Measurements from ENCODE around the gene SLC37A2.
"Not testable (repeated sequence)": the region's sequence is repeated elsewhere in the genome, so short reads cannot be mapped to it uniquely, and the experiment has no call there.

SLC37A2 gene

DNA sequence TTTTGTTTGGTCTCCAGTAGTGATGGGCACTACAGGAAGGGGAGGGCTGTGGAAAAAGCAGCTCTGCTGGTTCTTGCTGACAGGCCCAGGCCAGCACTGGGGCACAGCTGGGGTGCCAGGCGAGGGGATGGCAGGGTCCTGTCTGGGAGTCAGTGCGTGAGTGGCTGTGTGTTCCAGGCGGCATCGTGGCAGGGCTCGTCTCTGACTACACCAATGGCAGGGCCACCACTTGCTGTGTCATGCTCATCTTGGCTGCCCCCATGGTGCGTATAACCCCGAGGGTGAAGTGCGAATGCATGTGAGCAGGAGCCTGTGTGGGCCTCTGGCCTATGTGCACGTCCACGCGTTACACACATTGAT lies 20.9 kb downstream of the SLC37A2 start:
- DNase-seq (ENCODE audit: low spot score), result no peak

DNA sequence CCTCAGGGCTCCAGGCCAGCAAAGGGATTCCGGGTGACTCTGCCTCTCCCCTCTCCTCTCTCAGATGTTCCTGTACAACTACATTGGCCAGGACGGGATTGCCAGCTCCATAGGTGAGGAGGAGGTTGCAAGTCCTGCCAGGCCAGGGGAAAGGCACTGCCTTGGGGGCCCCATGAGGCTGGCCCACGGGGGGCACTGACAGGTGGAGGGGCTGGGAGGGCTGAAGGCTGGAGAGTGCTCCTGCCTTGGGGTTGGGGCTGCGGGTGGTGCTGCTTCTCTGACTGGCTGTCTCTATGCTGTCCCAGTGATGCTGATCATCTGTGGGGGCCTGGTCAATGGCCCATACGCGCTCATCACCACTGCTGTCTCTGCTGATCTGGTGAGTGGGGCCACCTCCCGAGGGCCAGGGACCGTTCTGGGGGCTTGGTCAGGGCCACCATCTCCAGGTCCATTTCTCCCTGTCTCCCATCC lies 21.7 kb downstream of the SLC37A2 start:
- DNase-seq (ENCODE audit: low spot score), result no peak

- DNase-seq (ENCODE audit: low spot score), result no peak
Observed at GRCh38 chr11:125085301-125086081, 22.4 kb downstream of the SLC37A2 start.

DNA sequence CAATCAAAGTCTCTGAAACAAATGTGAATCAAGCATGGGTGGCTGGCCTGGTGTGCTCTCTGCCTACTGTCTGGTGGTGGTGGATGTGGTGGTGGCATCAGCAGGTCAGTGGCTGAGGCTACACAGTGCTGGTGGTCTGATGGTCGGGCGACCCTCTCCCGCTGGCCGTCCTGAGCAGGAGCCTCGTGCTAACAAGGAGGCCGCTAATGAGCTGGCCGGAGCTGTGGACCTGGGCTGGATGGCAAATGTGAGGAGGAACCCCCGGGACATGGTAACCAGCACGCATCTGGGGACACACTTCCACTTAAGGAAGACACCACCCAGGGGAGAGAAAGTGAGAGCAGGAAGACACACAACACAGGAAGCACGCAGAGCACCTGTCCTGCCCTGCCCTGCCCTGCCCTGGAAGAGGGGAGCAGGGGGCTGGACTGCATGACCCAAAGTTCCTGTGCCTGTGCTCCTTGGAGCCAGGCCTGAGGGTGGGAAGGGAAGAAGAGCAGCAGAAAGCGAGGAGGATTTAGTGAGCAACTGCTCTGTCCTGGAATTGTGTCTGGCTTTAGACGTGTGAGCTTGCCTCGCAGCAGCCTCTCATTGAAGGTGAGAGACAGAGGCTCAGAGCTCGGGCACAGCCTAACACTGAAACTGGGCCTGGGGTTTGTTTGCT lies 23.7 kb downstream of the SLC37A2 start:
- DNase-seq (ENCODE audit: low spot score), result no peak

- no peak for DNase-seq (ENCODE audit: low spot score)
Observed at GRCh38 chr11:125088123-125088522, 25.0 kb downstream of the SLC37A2 start.

- DNase-seq (ENCODE audit: low spot score), result no peak
Observed at GRCh38 chr11:125088576-125089455, 25.7 kb downstream of the SLC37A2 start.

- not testable (repeated sequence) for DNase-seq (ENCODE audit: low spot score)
Observed at GRCh38 chr11:125089481-125089880, 26.4 kb downstream of the SLC37A2 start.

DNA sequence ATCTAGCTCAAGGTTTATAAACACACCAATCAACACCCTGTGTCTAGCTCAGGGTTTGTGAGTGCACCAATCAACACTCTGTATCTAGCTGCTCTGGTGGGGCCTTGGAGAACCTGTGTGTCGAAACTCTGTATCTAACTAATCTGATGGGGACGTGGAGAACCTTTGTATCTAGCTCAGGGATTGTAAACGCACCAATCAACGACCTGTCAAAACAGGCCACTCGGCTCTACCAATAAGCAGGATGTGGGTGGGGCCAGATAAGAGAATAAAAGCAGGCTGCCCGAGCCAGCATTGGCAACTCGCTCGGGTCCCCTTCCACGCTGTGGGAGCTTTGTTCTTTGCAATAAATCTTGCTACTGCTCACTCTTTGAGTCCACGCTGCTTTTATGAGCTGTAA lies 27.0 kb downstream of the SLC37A2 start:
- not testable (repeated sequence) for DNase-seq (ENCODE audit: low spot score)

GRCh38 chr11:125090816-125091215 lies 27.7 kb downstream of the SLC37A2 start:
- no peak for DNase-seq (ENCODE audit: low spot score)

DNA sequence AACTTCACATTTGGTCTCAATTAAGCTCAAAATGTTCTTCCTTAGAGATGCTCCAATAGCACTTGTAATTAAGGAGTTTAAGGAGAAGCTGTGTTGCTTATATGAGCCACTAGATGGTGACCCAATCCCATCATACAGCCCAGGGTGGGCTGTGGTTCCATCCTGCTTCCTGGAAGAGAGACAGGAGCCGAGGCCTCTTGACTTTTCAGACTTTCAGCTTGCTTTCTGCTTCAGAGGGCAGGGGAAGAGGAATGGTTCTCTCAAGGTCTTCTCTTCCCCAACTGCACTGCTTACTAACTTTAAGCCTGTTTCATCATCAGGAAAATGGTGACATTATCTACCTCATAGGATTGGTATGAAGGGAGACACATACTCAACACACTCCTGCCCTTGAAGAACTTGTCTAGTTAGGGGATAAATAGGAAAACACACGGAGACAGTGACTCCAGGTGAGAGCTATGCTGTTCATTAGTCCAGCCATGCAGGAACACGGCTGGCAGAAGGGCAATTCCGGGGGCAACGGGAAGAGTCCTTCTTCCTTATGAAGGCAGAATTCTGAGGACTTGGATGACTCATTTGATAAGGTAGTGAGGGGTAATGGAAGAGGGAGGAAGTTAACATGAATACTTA lies 28.3 kb downstream of the SLC37A2 start:
- peak; percentile 80 for DNase-seq (ENCODE audit: low spot score)

- DNase-seq (ENCODE audit: low spot score), result no peak
Observed at GRCh38 chr11:125091877-125092664, 29.0 kb downstream of the SLC37A2 start.

GRCh38 chr11:125092669-125093068 lies 29.6 kb downstream of the SLC37A2 start:
- DNase-seq (ENCODE audit: low spot score), result no peak

DNA sequence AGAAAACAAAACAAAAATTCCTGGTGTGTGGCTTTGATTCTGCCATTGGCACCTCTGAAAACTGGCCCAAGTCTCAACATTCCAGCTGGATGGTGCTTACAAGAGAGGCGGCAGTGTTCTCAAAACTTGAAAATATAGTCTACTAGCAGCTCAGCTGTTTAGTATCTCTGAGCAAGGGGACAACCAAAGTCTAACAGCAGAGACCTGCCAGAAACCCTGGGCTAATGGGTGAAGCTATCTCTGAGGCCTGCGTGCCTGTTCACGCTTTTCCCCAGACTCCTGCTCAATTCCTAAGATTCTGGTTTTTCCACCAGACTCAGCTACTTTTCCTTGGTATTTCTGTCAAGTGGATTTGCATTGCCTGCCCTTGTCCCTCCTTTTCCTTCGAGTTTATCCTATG lies 30.4 kb downstream of the SLC37A2 start:
- no peak for DNase-seq (ENCODE audit: low spot score)

DNA sequence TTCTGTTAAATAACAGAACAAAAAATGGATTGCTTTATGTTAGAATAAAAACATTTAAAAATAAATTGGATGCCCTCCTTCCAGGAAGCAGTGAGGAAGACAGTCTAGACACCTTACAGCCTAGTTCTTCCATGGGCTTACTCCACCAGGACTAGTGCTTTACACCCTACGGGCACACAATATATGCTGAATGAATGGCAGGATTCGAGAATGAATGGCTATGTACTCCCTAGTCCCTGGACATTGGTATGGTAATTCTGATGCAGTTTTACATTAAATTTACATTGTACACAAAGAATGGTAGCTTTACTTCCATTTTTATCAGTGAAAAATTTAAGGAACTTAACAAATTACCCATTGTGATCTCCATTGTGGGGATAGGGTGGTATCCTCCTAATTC lies 31.6 kb downstream of the SLC37A2 start:
- no peak for DNase-seq (ENCODE audit: low spot score)

- no peak for DNase-seq (ENCODE audit: low spot score)
Observed at GRCh38 chr11:125100136-125100535, 37.0 kb downstream of the SLC37A2 start.

GRCh38 chr11:125101596-125101995 lies 38.5 kb downstream of the SLC37A2 start:
- no peak for DNase-seq (ENCODE audit: low spot score)

DNA sequence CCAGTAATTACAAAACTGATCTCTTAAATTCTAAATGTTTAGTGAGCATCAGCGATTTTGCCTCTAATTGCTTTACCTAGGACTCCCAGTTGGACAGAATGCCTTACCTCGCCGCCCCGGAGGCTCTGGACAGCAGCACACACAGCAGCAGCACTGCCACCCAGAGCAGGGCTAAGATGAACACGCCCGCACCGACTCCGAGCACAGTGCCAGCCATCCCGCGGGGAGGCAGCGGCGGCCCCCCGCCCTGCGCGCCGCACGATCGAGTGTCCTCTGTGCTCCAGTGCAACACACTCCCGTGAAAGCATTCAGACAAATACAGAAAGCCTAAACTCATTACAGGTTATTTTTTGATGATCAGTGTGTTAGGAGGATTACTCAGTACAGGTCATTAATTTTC lies 38.9 kb downstream of the SLC37A2 start:
- DNase-seq (ENCODE audit: low spot score), result no peak

DNA sequence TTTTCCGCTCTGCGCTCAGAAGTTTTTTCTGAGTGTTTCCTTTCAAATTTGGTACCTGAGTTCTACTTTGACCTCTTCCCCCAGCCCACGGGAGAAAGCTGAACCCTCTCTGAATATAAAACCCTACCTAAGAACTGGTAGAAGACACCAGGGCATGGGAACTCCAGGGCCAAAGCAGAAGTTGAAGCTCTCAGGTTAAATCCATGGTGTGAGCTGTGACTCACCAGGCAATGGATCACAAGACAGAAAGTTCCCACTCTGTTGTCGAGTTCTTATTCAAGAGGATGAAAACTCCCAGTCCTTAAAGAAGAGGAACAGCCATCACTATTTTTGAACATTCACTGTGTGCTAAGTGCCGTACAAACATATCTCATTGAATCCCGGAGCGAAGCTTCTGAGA lies 39.4 kb downstream of the SLC37A2 start:
- DNase-seq (ENCODE audit: low spot score), result no peak

- no peak for DNase-seq (ENCODE audit: low spot score)
Observed at GRCh38 chr11:125105926-125106325, 42.8 kb downstream of the SLC37A2 start.

- no peak for DNase-seq (ENCODE audit: low spot score)
Observed at GRCh38 chr11:125108469-125108868, 45.4 kb downstream of the SLC37A2 start.

DNA sequence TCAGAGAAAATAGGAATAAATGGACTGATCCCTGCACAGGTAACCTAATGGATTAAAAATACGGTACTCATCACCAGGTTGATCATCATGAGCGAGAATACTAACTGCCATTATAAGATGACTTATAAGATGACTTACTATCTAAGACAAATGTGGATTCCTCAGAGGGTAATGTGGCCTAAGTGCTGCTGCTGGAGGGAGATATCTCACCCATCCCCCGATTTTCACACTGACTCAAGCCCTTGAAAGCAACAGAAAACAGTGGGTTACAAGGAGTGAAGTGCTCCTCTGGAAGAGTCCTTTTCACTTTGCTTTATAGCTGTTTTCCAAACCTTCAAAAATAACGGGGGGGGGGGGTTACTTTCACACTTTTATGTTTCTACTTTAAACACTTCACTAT lies 47.4 kb downstream of the SLC37A2 start:
- no peak for DNase-seq (ENCODE audit: low spot score)

GRCh38 chr11:125111001-125111342 lies 47.9 kb downstream of the SLC37A2 start:
- no peak for DNase-seq (ENCODE audit: low spot score)

All from COLO829 (cell line).